HTERT RPE-1 (cell line): Measurements from ENCODE around the gene CABYR.

Experiments used
- in situ Hi-C: fragments of 300-500 bp; cut with MboI; formaldehyde crosslinking; loops from 4 replicates; pipeline ENCODE4 v1.14.3; 2020; ENCODE audit warnings: low sequenced_read_pairs

Gene CABYR

GRCh38 chr18:24189007-24189528 is 50.2 kb downstream of the CABYR start:
- in situ Hi-C loops, result no loop called here

- in situ Hi-C loops, result no loop called here
These were observed 50.9 kb downstream of the CABYR start for GRCh38 chr18:24189664-24190346.

- in situ Hi-C loops, result no loop called here
These were observed 51.7 kb downstream of the CABYR start for GRCh38 chr18:24190590-24190989.

- in situ Hi-C loops, result no loop called here
These were observed 56.6 kb downstream of the CABYR start for GRCh38 chr18:24195296-24196053.

- in situ Hi-C loops, result no loop called here
These were observed 57.9 kb downstream of the CABYR start for GRCh38 chr18:24196764-24197163.

- in situ Hi-C loops, result no loop called here
These were observed 58.5 kb downstream of the CABYR start for GRCh38 chr18:24197412-24197811.

GRCh38 chr18:24198461-24198860 is 59.6 kb downstream of the CABYR start:
- in situ Hi-C loops, result no loop called here

- in situ Hi-C loops, result no loop called here
These were observed 60.6 kb downstream of the CABYR start for GRCh38 chr18:24199372-24199962.

GRCh38 chr18:24200494-24201290 is 61.8 kb downstream of the CABYR start:
- in situ Hi-C loops, result no loop called here

GRCh38 chr18:24201699-24202687 is 63.1 kb downstream of the CABYR start:
- in situ Hi-C loops, result no loop called here

- in situ Hi-C loops, result no loop called here
These were observed 66.0 kb downstream of the CABYR start for GRCh38 chr18:24204904-24205303.

- in situ Hi-C loops, result no loop called here
These were observed 69.6 kb downstream of the CABYR start for GRCh38 chr18:24208270-24209035.

GRCh38 chr18:24209558-24209957 is 70.7 kb downstream of the CABYR start:
- in situ Hi-C loops, result no loop called here
